SK-N-MC (cell line): Measurements from ENCODE around the gene KIAA1671.

Experiments used
- EZH2 ChIP-seq: fragments of 200-600 bp; sonication (generic); IDR thresholded peaks from one replicate; pipeline ENCODE4 v1.6.1; 2017; ENCODE audit warnings: antibody characterized with exemption
- FOXP2 ChIP-seq: optimal IDR thresholded peaks from 2 replicates; pipeline ENCODE3; 2011; ENCODE audit warnings: mild to moderate bottlenecking, moderate library complexity; ENCODE audit not compliant: insufficient read depth; ENCODE audit errors: extremely low read length, control extremely low read depth
- POLR2AphosphoS5 ChIP-seq: IDR thresholded peaks from 2 replicates; pipeline ENCODE4 v1.6.1; 2012; ENCODE audit warnings: mild to moderate bottlenecking, low read depth, low read length, borderline replicate concordance

GRCh38 chr22:25053153-25053805 lies 100.8 kb downstream of the KIAA1671 start:
- TF ChIP-seq POLR2AphosphoS5, result no peak
- no peak for TF ChIP-seq EZH2
- no peak for TF ChIP-seq FOXP2
